Endodermal cell (in vitro differentiated cells): ENCODE data around the gene FXR2. TPM values are rescaled to one million over a fixed set of nuclear protein-coding genes. Genes with fewer than 3 reads are reported as not detected.
"Not testable (repeated sequence)": the region's sequence is repeated elsewhere in the genome, so short reads cannot be mapped to it uniquely, and the experiment has no call there.

Experiments
- DNase-seq: peaks from one replicate; pipeline ENCODE4 v3.0.0-alpha.2; 2017
- H3K27ac ChIP-seq: 2 replicates; pipeline ENCODE4 v1.5.1; 2013; ENCODE audit warnings: mild to moderate bottlenecking, low read depth, low read length, moderate library complexity
- H3K27me3 ChIP-seq: 2 replicates; pipeline ENCODE4 v1.6.1; 2013; ENCODE audit warnings: mild to moderate bottlenecking, low read length, moderate library complexity; ENCODE audit not compliant: insufficient read depth, control insufficient read depth, poor library complexity, severe bottlenecking
- H3K36me3 ChIP-seq: 2 replicates; pipeline ENCODE4 v1.7.0; 2013; ENCODE audit warnings: mild to moderate bottlenecking, low read length, moderate library complexity; ENCODE audit not compliant: control insufficient read depth, insufficient read depth
- H3K4me1 ChIP-seq: one replicate; pipeline ENCODE4 v1.7.0; 2013; ENCODE audit warnings: low read length; ENCODE audit not compliant: control insufficient read depth, insufficient read depth
- H3K4me3 ChIP-seq: 2 replicates; pipeline ENCODE4 v1.5.1; 2013; ENCODE audit warnings: mild to moderate bottlenecking, low read length, moderate library complexity
- H3K9ac ChIP-seq: 2 replicates; pipeline ENCODE4 v1.6.1; 2013; ENCODE audit warnings: mild to moderate bottlenecking, low read length, moderate library complexity; ENCODE audit not compliant: poor library complexity, severe bottlenecking; ENCODE audit errors: extremely low read depth
- H3K9me3 ChIP-seq: 2 replicates; pipeline ENCODE4 v1.6.1; 2013; ENCODE audit warnings: mild to moderate bottlenecking, low read length, moderate library complexity; ENCODE audit not compliant: control insufficient read depth
- H3K27ac Mint-ChIP-seq: 2 replicates; pipeline ENCODE4 v1.8.0; 2020; ENCODE audit warnings: mixed read lengths
- H3K27me3 Mint-ChIP-seq: 2 replicates; pipeline ENCODE4 v1.8.0; 2021; ENCODE audit warnings: mild to moderate bottlenecking, mixed read lengths; ENCODE audit not compliant: insufficient read depth
- H3K36me3 Mint-ChIP-seq: 2 replicates; pipeline ENCODE4 v1.8.0; 2020; ENCODE audit warnings: low read depth, mixed read lengths
- H3K4me1 Mint-ChIP-seq: 2 replicates; pipeline ENCODE4 v1.8.0; 2020; ENCODE audit warnings: mixed read lengths
- H3K4me3 Mint-ChIP-seq: 2 replicates; pipeline ENCODE4 v1.8.0; 2020; ENCODE audit warnings: mild to moderate bottlenecking, moderate library complexity, mixed read lengths
- H3K9me3 Mint-ChIP-seq: 2 replicates; pipeline ENCODE4 v1.8.0; 2020; ENCODE audit warnings: mild to moderate bottlenecking, mixed read lengths
- CTCF ChIP-seq: fragments of 200-600 bp; sonication (generic); conservative IDR thresholded peaks from 2 replicates; pipeline ENCODE4 v1.5.0; 2021; ENCODE audit warnings: antibody characterized with exemption, mild to moderate bottlenecking
- WGBS, 2 experiments: methylation state at CpG; one replicate each; pipeline versions ENCODE4 v1.1.5 to v1.1.7; 2013; ENCODE audit warnings: missing lambda C conversion rate in 2 of 2, mixed read lengths in 1 of 2; ENCODE audit not compliant: insufficient coverage in 1 of 2, insufficient read length in 1 of 2; 5-methylcytosine and 5-hydroxymethylcytosine counted together
- total RNA-seq, 2 donors: library from RNA; stranded (reverse); fragmentation: NEBNext Ultra II Directional in 1 of 2; extraction: Animal tissue kit (Norgen Biotek cat#: 25700) in 1 of 2; gene quantifications; 2 replicates in 1 of 2; 3 replicates in 1 of 2; pipeline ENCODE4 v1.2.1, GENCODE V29; 2021

The FXR2 gene
- total RNA-seq, 2 donors from 2014 or later: 52.1 to 53.9 TPM

- H3K4me1 ChIP-seq: peaks cover 9% of the 10 kb centered on the region
- no peaks in the 10 kb centered on the region for H3K27me3 Mint-ChIP-seq
- DNase-seq: peak; percentile 100
- no peaks in the 10 kb centered on the region for H3K9me3 Mint-ChIP-seq
- peaks cover 11% of the 10 kb centered on the region for H3K4me1 Mint-ChIP-seq
- H3K27ac ChIP-seq: peak within 1 kb of the TSS; percentile 96
- peaks cover 8% of the 10 kb centered on the region for H3K36me3 Mint-ChIP-seq
- H3K27ac Mint-ChIP-seq: peak within 1 kb of the TSS; percentile 96
- H3K9me3 ChIP-seq: no peaks in the 10 kb centered on the region
- H3K9ac ChIP-seq: peak within 1 kb of the TSS; percentile 97
- TF ChIP-seq CTCF: no peak
- H3K4me3 ChIP-seq: peak within 1 kb of the TSS; percentile 95
- H3K27me3 ChIP-seq: no peaks in the 10 kb centered on the region
- H3K36me3 ChIP-seq: peaks cover 10% of the 10 kb centered on the region
- WGBS, 2 experiments: 0 to 1% methylated on average over 27 to 54 of the region's 54 CpGs
- H3K4me3 Mint-ChIP-seq: peak within 1 kb of the TSS; percentile 86
These were observed 12.8 kb upstream of the FXR2 start, which contains the start of gene SAT2 for GRCh38 chr17:7627250-7628121. Gene SAT2 (minus strand): TSS chr17:7627821. CDS start chr17:7627635, 186 bp downstream.

- 0 to 19% methylated on average over 1 to 6 of the region's 6 CpGs for WGBS, 2 experiments
- H3K9ac ChIP-seq: peak overlapping the region; percentile 97
These were observed 12.2 kb upstream of the FXR2 start for GRCh38 chr17:7626956-7627249.

GRCh38 chr17:7626307-7626706 lies 11.6 kb upstream of the FXR2 start:
- H3K4me3 Mint-ChIP-seq: peak overlapping the region; percentile 86
- no peak for DNase-seq
- 91 to 96% methylated on average over 4 to 7 of the region's 7 CpGs for WGBS, 2 experiments
- peaks cover 8% of the 10 kb centered on the region for H3K36me3 Mint-ChIP-seq
- Histone ChIP-seq H3K36me3 (peaks cover 10% of the 10 kb centered on the region), H3K9me3 (no peaks in the 10 kb centered on the region), H3K9ac (peak overlapping the region; percentile 97), H3K27ac (no peak overlapping the region), H3K4me1 (peaks cover 4% of the 10 kb centered on the region), H3K27me3 (no peaks in the 10 kb centered on the region), H3K4me3 (peak overlapping the region; percentile 95)
- H3K9me3 Mint-ChIP-seq: no peaks in the 10 kb centered on the region
- TF ChIP-seq CTCF: no peak
- H3K27ac Mint-ChIP-seq: peak overlapping the region; percentile 74
- H3K27me3 Mint-ChIP-seq: no peaks in the 10 kb centered on the region
- H3K4me1 Mint-ChIP-seq: peaks cover 9% of the 10 kb centered on the region

More at GRCh38 chr17:7626956-7627249, 12.2 kb upstream of the FXR2 start:
- Histone ChIP-seq H3K4me1 (peaks cover 9% of the 10 kb centered on the region), H3K36me3 (peaks cover 10% of the 10 kb centered on the region), H3K9me3 (no peaks in the 10 kb centered on the region), H3K27me3 (no peaks in the 10 kb centered on the region), H3K27ac (peak overlapping the region; percentile 96), H3K4me3 (peak overlapping the region; percentile 95)
- Mint-ChIP-seq H3K4me1 (peaks cover 9% of the 10 kb centered on the region), H3K36me3 (peaks cover 8% of the 10 kb centered on the region), H3K4me3 (peak overlapping the region; percentile 86), H3K27ac (peak overlapping the region; percentile 96), H3K9me3 (no peaks in the 10 kb centered on the region), H3K27me3 (no peaks in the 10 kb centered on the region)
- no peak for TF ChIP-seq CTCF
- DNase-seq: no peak

GRCh38 chr17:7625749-7626148 lies 11.1 kb upstream of the FXR2 start:
- not testable (repeated sequence) for H3K27ac ChIP-seq, H3K27ac Mint-ChIP-seq, H3K36me3 Mint-ChIP-seq

More at GRCh38 chr17:7625749-7626148, 11.1 kb upstream of the FXR2 start:
- peak overlapping the region; percentile 86 for H3K4me3 Mint-ChIP-seq
- DNase-seq, H3K4me3 ChIP-seq, H3K27me3 ChIP-seq, H3K9me3 ChIP-seq, H3K9ac ChIP-seq, H3K9me3 Mint-ChIP-seq, H3K27me3 Mint-ChIP-seq, H3K4me1 ChIP-seq, H3K4me1 Mint-ChIP-seq, H3K36me3 ChIP-seq: not testable (repeated sequence)
- 96 to 98% methylated on average over 14 to 16 of the region's 16 CpGs for WGBS, 2 experiments
